ENCODE measurements around the gene TLCD4.

GRCh38 chr1:95093296-95093695, 23.9 kb upstream of the TLCD4 start:
- TF ChIP-seq CTCF (IDR thresholded peaks at IDR 0.05 in 8 of 11, conservative IDR thresholded peaks at IDR 0.05 in 3 of 11) (no peak), POLR2A (IDR thresholded peaks at IDR 0.05) (no peak)

Measured in spleen (tissue), 7 donors.